Endothelial cell of umbilical vein (primary cell): Measurements from ENCODE around the gene EFNA2. TPM values are rescaled to one million over a fixed set of nuclear protein-coding genes. Genes with fewer than 3 reads are reported as not detected.

Source experiments
- BruUV-seq: library from RNA; stranded (reverse); fragments of 400-500 nt; replicated peaks from 2 replicates; lab custom pipeline; 2021; lab: Mats Ljungman, UMichigan
- CTCF ChIA-PET: fragments of 300-600, 350-600 bp; sonication (Branson Sonifier 250); formaldehyde crosslinking; loops from one replicate; lab custom pipeline; 2021; ENCODE audit warnings: antibody characterized with exemption, inconsistent platforms; lab: Charles Lee
- POLR2A ChIA-PET: fragments of 300-600, 350-600 bp; sonication (Branson Sonifier 250); formaldehyde crosslinking; loops from one replicate; lab custom pipeline; 2021; ENCODE audit warnings: antibody characterized with exemption, inconsistent platforms; lab: Charles Lee
- DNase-seq: peaks from one replicate; pipeline ENCODE4 v3.0.0-alpha.2; 2011; ENCODE audit warnings: low read depth, low spot score
- FAIRE-seq: peaks from 2 replicates; lab custom pipeline; 2011; peaks lifted over from hg19 to GRCh38; lab: Jason Lieb, UNC
- H2AFZ ChIP-seq: 2 replicates; pipeline ENCODE4 v1.6.0; 2012; ENCODE audit warnings: low read depth, low read length, control low read depth, inconsistent platforms
- H3K27ac ChIP-seq: 2 replicates; pipeline ENCODE4 v1.5.1; 2011; ENCODE audit warnings: low read depth, mild to moderate bottlenecking, control low read depth, low read length, moderate library complexity; ENCODE audit not compliant: insufficient read depth
- H3K27me3 ChIP-seq, 2 experiments: 2 replicates each; pipeline versions ENCODE4 v1.6.0 to v1.6.1; 2011; ENCODE audit warnings: low read length in 2 of 2, mixed read lengths in 1 of 2; ENCODE audit not compliant: control insufficient read depth in 2 of 2, insufficient read depth in 2 of 2
- H3K36me3 ChIP-seq, 2 experiments: 2 replicates in 1 of 2; 3 replicates in 1 of 2; pipeline ENCODE4 v1.5.1; 2011; ENCODE audit warnings: low read length in 2 of 2, mild to moderate bottlenecking in 1 of 2, moderate library complexity in 1 of 2; ENCODE audit not compliant: control insufficient read depth in 2 of 2, insufficient read depth in 2 of 2; ENCODE audit errors: extremely low read depth in 1 of 2
- H3K4me1 ChIP-seq: 3 replicates; pipeline ENCODE4 v1.5.1; 2011; ENCODE audit warnings: mild to moderate bottlenecking, low read length; ENCODE audit not compliant: control insufficient read depth, insufficient read depth; ENCODE audit errors: extremely low read depth
- H3K4me2 ChIP-seq: 2 replicates; pipeline ENCODE4 v1.6.1; 2011; ENCODE audit warnings: low read length, control low read depth, mixed read lengths; ENCODE audit not compliant: insufficient read depth
- H3K4me3 ChIP-seq, 3 experiments: fragments of 200-600 bp in 1 of 3; sonication (generic), shearing (Covaris generic) in 1 of 3; replicated peaks in 1 of 3; 2 replicates each; pipeline ENCODE4 v1.5.1; 2011 to 2016; ENCODE audit warnings: control low read depth in 3 of 3, low read length in 3 of 3, mild to moderate bottlenecking in 2 of 3, inconsistent platforms in 1 of 3, low read depth in 1 of 3, moderate library complexity in 1 of 3; ENCODE audit not compliant: insufficient read depth in 1 of 3
- H3K79me2 ChIP-seq: 2 replicates; pipeline ENCODE4 v1.6.0; 2012; ENCODE audit warnings: low read length, inconsistent platforms; ENCODE audit not compliant: control insufficient read depth, insufficient read depth
- H3K9ac ChIP-seq: replicated peaks from 2 replicates; pipeline ENCODE3; 2011; ENCODE audit warnings: low read length, control low read depth; ENCODE audit not compliant: insufficient read depth; ENCODE audit errors: extremely low read depth
- H3K9me1 ChIP-seq: replicated peaks from 3 replicates; pipeline ENCODE4 v1.6.0; 2011; ENCODE audit warnings: mild to moderate bottlenecking, low read length; ENCODE audit not compliant: control insufficient read depth, insufficient read depth; ENCODE audit errors: extremely low read depth
- H3K9me3 ChIP-seq: replicated peaks from 2 replicates; pipeline ENCODE4 v1.5.1; 2012; ENCODE audit warnings: low read length, inconsistent platforms; ENCODE audit not compliant: control insufficient read depth, insufficient read depth
- H4K20me1 ChIP-seq: replicated peaks from 2 replicates; pipeline ENCODE3; 2011; ENCODE audit warnings: mild to moderate bottlenecking, low read length; ENCODE audit not compliant: control insufficient read depth, insufficient read depth; ENCODE audit errors: extremely low read depth
- CTCF ChIP-seq, 2 donors: IDR thresholded peaks; 1 replicate in 1 of 2; 2 replicates in 1 of 2; pipeline ENCODE4 v1.5.1; 2011; ENCODE audit warnings: low read length in 2 of 2, mild to moderate bottlenecking in 2 of 2, moderate library complexity in 2 of 2, control low read depth in 1 of 2, inconsistent platforms in 1 of 2, low read depth in 1 of 2; ENCODE audit not compliant: insufficient read depth in 1 of 2; ENCODE audit errors: extremely low read depth in 1 of 2
- EZH2 ChIP-seq: IDR thresholded peaks from 2 replicates; pipeline ENCODE4 v1.6.1; 2012; ENCODE audit warnings: borderline replicate concordance, low read depth, mild to moderate bottlenecking, moderate library complexity, low read length, inconsistent platforms; ENCODE audit not compliant: severe bottlenecking
- FOS ChIP-seq: IDR thresholded peaks from 2 replicates; pipeline ENCODE4 v1.6.1; 2011; ENCODE audit warnings: mild to moderate bottlenecking, low read length, moderate library complexity, borderline replicate concordance; ENCODE audit not compliant: insufficient read depth
- GATA2 ChIP-seq: IDR thresholded peaks from 2 replicates; pipeline ENCODE4 v1.7.0; 2011; ENCODE audit warnings: low read depth, mild to moderate bottlenecking, moderate library complexity, mixed read lengths, low read length; ENCODE audit not compliant: insufficient read length, insufficient read depth
- JUN ChIP-seq: IDR thresholded peaks from 2 replicates; pipeline ENCODE4 v1.6.1; 2011; ENCODE audit warnings: borderline replicate concordance, low read depth; ENCODE audit not compliant: insufficient read length, insufficient read depth
- MAX ChIP-seq: IDR thresholded peaks from 2 replicates; pipeline ENCODE4 v1.6.1; 2011; ENCODE audit not compliant: insufficient read depth, insufficient read length
- MYC ChIP-seq: IDR thresholded peaks from one replicate; pipeline ENCODE4 v1.6.1; 2011; ENCODE audit warnings: mild to moderate bottlenecking, low read depth, low read length
- POLR2A ChIP-seq: IDR thresholded peaks from 2 replicates; pipeline ENCODE4 v1.6.1; 2012; ENCODE audit warnings: low read depth, mild to moderate bottlenecking, control low read depth, low read length
- POLR2AphosphoS5 ChIP-seq: IDR thresholded peaks from 2 replicates; pipeline ENCODE4 v1.6.1; 2012; ENCODE audit warnings: low read depth, mild to moderate bottlenecking, control low read depth, low read length, moderate library complexity; ENCODE audit not compliant: insufficient read depth
- dilution Hi-C: fragments of 300-500 bp; cut with MboI; formaldehyde crosslinking; loops from one replicate; pipeline ENCODE4 v1.15.0; 2019; ENCODE audit warnings: low sequenced_read_pairs; ENCODE audit not compliant: extremely low pct_ligation_motif_present
- intact Hi-C: fragments of 100-400 bp; cut with micrococcal nuclease; formaldehyde crosslinking; loops from one replicate; pipeline ENCODE4 v1.10.0; 2022
- polyA plus RNA-seq, 4 experiments: library from polyadenylated mRNA; depleted of rRNA in 3 of 4; stranded (reverse) in 3 of 4; unstranded in 1 of 4; fragments of >200 nt; gene quantifications; 2 replicates each; pipeline versions ENCODE4 v1.2.1 to v1.2.3, GENCODE V29; 2011 to 2012; ENCODE audit warnings: missing spikeins in 1 of 4
- total RNA-seq: library from RNA; stranded (reverse); gene quantifications from 2 replicates; pipeline ENCODE4 v1.2.3, GENCODE V29; 2021

Gene EFNA2
- total and polyA plus RNA-seq, 2 donors (not counting 3 experiments of a cell fraction or from before 2014, with no cell fraction given), result 0.52 to 1.1 TPM

GRCh38 chr19:1295169-1296012 lies 9.7 kb downstream of the EFNA2 start:
- Histone ChIP-seq H3K4me2 (peak overlapping the region; percentile 32), H2AFZ (peak overlapping the region; percentile 71), H3K9me1 (no peaks in the 10 kb centered on the region), H4K20me1 (no peaks in the 10 kb centered on the region), H3K9ac (no peak overlapping the region), H3K4me1 (peaks cover 4% of the 10 kb centered on the region), H3K27me3 (no peaks in the 10 kb centered on the region), H3K79me2 (no peaks in the 10 kb centered on the region), H3K9me3 (no peaks in the 10 kb centered on the region), H3K36me3 (no peaks in the 10 kb centered on the region), H3K4me3 (no peak overlapping the region), H3K27ac (no peak overlapping the region)
- ChIA-PET POLR2A (no interaction called here), CTCF (interaction anchor here (1.1 kb wide), 1 partner anchor 12 kb away, joined by 3 read pairs; no protein-coding TSS in a partner anchor)
- DNase-seq, result no peak
- dilution Hi-C loops (no loop called here), intact Hi-C loops (no loop called here)
- BruUV-seq, result no TSS peak
- TF ChIP-seq MYC (no peak), POLR2A (no peak), POLR2AphosphoS5 (no peak), CTCF (IDR thresholded peaks at IDR 0.05; ENCODE audit: extremely low read depth in 1 of 2, insufficient read depth in 1 of 2, low read depth in 1 of 2, low read length in 2 of 2) (no peak), FOS (no peak), GATA2 (no peak), EZH2 (no peak), MAX (no peak), JUN (no peak)
- no peak for FAIRE-seq
